Large intestine (tissue), 3 donors: ENCODE data around the gene FBXL2. TPM values are rescaled to one million over a fixed set of nuclear protein-coding genes. Genes with fewer than 3 reads are reported as not detected.
"Not testable (repeated sequence)": the region's sequence is repeated elsewhere in the genome, so short reads cannot be mapped to it uniquely, and the experiment has no call there.

Experiments
- DNase-seq, 2 donors: peaks; one replicate each; pipeline versions ENCODE4 v3.0.0 to v3.0.0-alpha.2; 2013
- H3K27ac ChIP-seq: one replicate; pipeline ENCODE4 v1.5.1; 2013; ENCODE audit warnings: low read length
- H3K27me3 ChIP-seq: 2 replicates; pipeline ENCODE4 v1.6.1; 2013; ENCODE audit warnings: low read length; ENCODE audit not compliant: control insufficient read depth, insufficient read depth
- H3K36me3 ChIP-seq: 2 replicates; pipeline ENCODE4 v1.6.1; 2013; ENCODE audit warnings: low read length; ENCODE audit not compliant: control insufficient read depth, insufficient read depth
- H3K4me1 ChIP-seq: one replicate; pipeline ENCODE4 v1.6.1; 2013; ENCODE audit warnings: low read length; ENCODE audit not compliant: control insufficient read depth, insufficient read depth
- H3K4me3 ChIP-seq: one replicate; pipeline ENCODE4 v1.5.1; 2013; ENCODE audit warnings: low read length
- H3K9me3 ChIP-seq: one replicate; pipeline ENCODE4 v1.6.1; 2013; ENCODE audit warnings: mild to moderate bottlenecking, low read depth, low read length, moderate library complexity; ENCODE audit not compliant: control insufficient read depth
- WGBS: methylation state at CpG from one replicate; pipeline ENCODE4 v1.1.5; 2013; ENCODE audit warnings: low lambda C conversion rate; ENCODE audit not compliant: insufficient coverage; 5-methylcytosine and 5-hydroxymethylcytosine counted together
- polyA plus RNA-seq: library from polyadenylated mRNA; unstranded; fragments of 120-200 nt; gene quantifications from one replicate; pipeline ENCODE4 v1.2.1, GENCODE V29; 2013

The FBXL2 gene
- polyA plus RNA-seq, 1 donor: 27.7 TPM

GRCh38 chr3:33314993-33315392, 37.8 kb downstream of the FBXL2 start:
- Histone ChIP-seq H3K36me3 (peaks cover 5% of the 10 kb centered on the region), H3K4me1 (no peaks in the 10 kb centered on the region), H3K27me3 (no peaks in the 10 kb centered on the region), H3K4me3 (no peak overlapping the region), H3K27ac (no peak overlapping the region), H3K9me3 (peaks cover 8% of the 10 kb centered on the region)
- no peak for DNase-seq

- Histone ChIP-seq H3K9me3 (peaks cover 4% of the 10 kb centered on the region), H3K27me3 (no peaks in the 10 kb centered on the region), H3K4me1 (no peaks in the 10 kb centered on the region), H3K4me3 (no peak overlapping the region), H3K27ac (no peak overlapping the region), H3K36me3 (peaks cover 4% of the 10 kb centered on the region)
- DNase-seq: peak; percentile 1 to 14
- WGBS: 76% methylated on average over 2 of the region's 2 CpGs
These were observed 38.6 kb downstream of the FBXL2 start for GRCh38 chr3:33315826-33316225.

- DNase-seq: no peak
- Histone ChIP-seq H3K4me3 (no peak overlapping the region), H3K9me3 (no peaks in the 10 kb centered on the region), H3K36me3 (no peaks in the 10 kb centered on the region), H3K27me3 (no peaks in the 10 kb centered on the region), H3K4me1 (no peaks in the 10 kb centered on the region), H3K27ac (no peak overlapping the region)
- 90% methylated on average over 2 of the region's 4 CpGs for WGBS
These were observed 40.9 kb downstream of the FBXL2 start for GRCh38 chr3:33317963-33318709.

GRCh38 chr3:33318710-33319380, 41.6 kb downstream of the FBXL2 start:
- 100% methylated on average over 1 of the region's 5 CpGs for WGBS
- Histone ChIP-seq H3K4me3 (no peak overlapping the region), H3K27ac (no peak overlapping the region), H3K9me3 (no peaks in the 10 kb centered on the region), H3K36me3 (no peaks in the 10 kb centered on the region), H3K4me1 (no peaks in the 10 kb centered on the region), H3K27me3 (no peaks in the 10 kb centered on the region)
- no peak for DNase-seq

- Histone ChIP-seq H3K27me3 (no peaks in the 10 kb centered on the region), H3K4me3 (no peak overlapping the region), H3K4me1 (no peaks in the 10 kb centered on the region), H3K9me3 (no peaks in the 10 kb centered on the region), H3K36me3 (no peaks in the 10 kb centered on the region), H3K27ac (no peak overlapping the region)
- DNase-seq: no peak
- 100% methylated on average over 1 of the region's 1 CpG for WGBS
These were observed 45.2 kb downstream of the FBXL2 start for GRCh38 chr3:33322412-33322811.

- H3K27ac ChIP-seq: no peak overlapping the region
- no peak overlapping the region for H3K4me3 ChIP-seq
- WGBS: no CpG with 5 or more reads among the region's 2 CpGs
- no peaks in the 10 kb centered on the region for H3K27me3 ChIP-seq
- H3K4me1 ChIP-seq: no peaks in the 10 kb centered on the region
- no peaks in the 10 kb centered on the region for H3K36me3 ChIP-seq
- DNase-seq: no peak
- H3K9me3 ChIP-seq: peaks cover 7% of the 10 kb centered on the region
These were observed 54.2 kb downstream of the FBXL2 start for GRCh38 chr3:33331414-33331813.

GRCh38 chr3:33334364-33334763, 57.1 kb downstream of the FBXL2 start:
- Histone ChIP-seq H3K4me3 (no peak overlapping the region), H3K27me3 (no peaks in the 10 kb centered on the region), H3K36me3 (no peaks in the 10 kb centered on the region), H3K4me1 (no peaks in the 10 kb centered on the region), H3K27ac (no peak overlapping the region), H3K9me3 (peaks cover 7% of the 10 kb centered on the region)
- no peak for DNase-seq
- WGBS: 88% methylated on average over 1 of the region's 2 CpGs

GRCh38 chr3:33338936-33339465, 61.8 kb downstream of the FBXL2 start:
- not testable (repeated sequence) for DNase-seq, H3K9me3 ChIP-seq, H3K27me3 ChIP-seq, H3K4me1 ChIP-seq, H3K36me3 ChIP-seq, H3K4me3 ChIP-seq, H3K27ac ChIP-seq

- Histone ChIP-seq H3K4me1 (no peaks in the 10 kb centered on the region), H3K4me3 (no peak overlapping the region), H3K9me3 (peaks cover under 1% of the 10 kb centered on the region), H3K27ac (no peak overlapping the region), H3K27me3 (no peaks in the 10 kb centered on the region), H3K36me3 (no peaks in the 10 kb centered on the region)
- no peak for DNase-seq
These were observed 62.5 kb downstream of the FBXL2 start for GRCh38 chr3:33339758-33340157.

- peak; percentile 88 to 95 for DNase-seq
- H3K27ac ChIP-seq: peak overlapping the region; percentile 66
- no peak overlapping the region for H3K4me3 ChIP-seq
These were observed 78.4 kb downstream of the FBXL2 start for GRCh38 chr3:33355611-33356010.

More at GRCh38 chr3:33355611-33356010, 78.4 kb downstream of the FBXL2 start:
- no peaks in the 10 kb centered on the region for H3K36me3 ChIP-seq
- 0% methylated on average over 1 of the region's 5 CpGs for WGBS
- no peaks in the 10 kb centered on the region for H3K27me3 ChIP-seq
- peaks cover 16% of the 10 kb centered on the region for H3K4me1 ChIP-seq
- no peaks in the 10 kb centered on the region for H3K9me3 ChIP-seq
